GM21360 (cell line): Measurements from ENCODE around the gene PRR33.

ENCODE experiments used
- ATAC-seq: cut with Tn5 transposase; IDR thresholded peaks from one replicate; pipeline ENCODE4 v1.9.1; 2021; ENCODE audit warnings: mild to moderate bottlenecking, moderate library complexity; ENCODE audit not compliant: unreplicated experiment

PRR33 gene

GRCh38 chr11:1917523-1918435, 26.1 kb upstream of the PRR33 start:
- ATAC-seq, result no peak

GRCh38 chr11:1916986-1917522, 25.4 kb upstream of the PRR33 start:
- ATAC-seq, result no peak

GRCh38 chr11:1916132-1916985, 24.7 kb upstream of the PRR33 start:
- ATAC-seq, result no peak

GRCh38 chr11:1915795-1916131, 24.1 kb upstream of the PRR33 start:
- ATAC-seq, result no peak

DNA sequence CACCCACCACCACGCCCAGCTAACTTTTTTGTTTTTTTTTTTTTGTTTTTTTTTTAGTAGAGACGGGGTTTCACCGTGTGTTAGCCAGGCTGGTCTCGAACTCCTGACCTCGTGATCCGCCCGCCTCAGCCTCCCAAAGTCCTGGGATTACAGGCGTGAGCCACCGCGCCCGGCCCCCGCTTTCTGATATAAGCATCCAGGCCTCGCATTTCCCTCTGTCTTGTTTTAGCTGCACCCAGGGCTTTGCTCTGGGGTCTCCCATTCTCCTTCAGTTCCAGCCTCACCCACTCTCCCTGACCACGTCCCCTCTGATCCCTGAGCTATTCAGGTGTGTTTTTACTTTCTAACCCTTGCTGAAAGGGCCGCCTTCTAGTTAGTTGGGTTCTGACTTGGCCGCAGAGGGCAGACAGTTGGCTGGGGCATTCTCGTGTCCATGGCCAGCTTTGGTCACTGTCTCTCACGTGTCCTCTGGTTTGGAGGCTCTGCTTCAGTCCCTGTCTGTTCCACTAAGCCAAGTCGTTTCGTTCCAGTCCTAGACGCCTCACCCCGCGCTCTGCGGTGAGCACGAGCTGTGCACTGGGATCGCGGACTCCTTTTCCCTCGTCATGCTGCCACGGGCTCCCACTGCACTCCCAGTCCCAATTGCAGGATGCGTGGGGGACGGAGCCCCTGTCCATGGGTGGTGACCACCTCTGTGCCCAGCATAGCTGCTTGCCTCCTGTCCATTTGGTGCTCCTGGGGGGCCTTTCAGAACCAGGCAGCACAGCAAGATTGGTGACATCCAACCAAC, 21.8 kb upstream of the PRR33 start:
- no peak for ATAC-seq

DNA sequence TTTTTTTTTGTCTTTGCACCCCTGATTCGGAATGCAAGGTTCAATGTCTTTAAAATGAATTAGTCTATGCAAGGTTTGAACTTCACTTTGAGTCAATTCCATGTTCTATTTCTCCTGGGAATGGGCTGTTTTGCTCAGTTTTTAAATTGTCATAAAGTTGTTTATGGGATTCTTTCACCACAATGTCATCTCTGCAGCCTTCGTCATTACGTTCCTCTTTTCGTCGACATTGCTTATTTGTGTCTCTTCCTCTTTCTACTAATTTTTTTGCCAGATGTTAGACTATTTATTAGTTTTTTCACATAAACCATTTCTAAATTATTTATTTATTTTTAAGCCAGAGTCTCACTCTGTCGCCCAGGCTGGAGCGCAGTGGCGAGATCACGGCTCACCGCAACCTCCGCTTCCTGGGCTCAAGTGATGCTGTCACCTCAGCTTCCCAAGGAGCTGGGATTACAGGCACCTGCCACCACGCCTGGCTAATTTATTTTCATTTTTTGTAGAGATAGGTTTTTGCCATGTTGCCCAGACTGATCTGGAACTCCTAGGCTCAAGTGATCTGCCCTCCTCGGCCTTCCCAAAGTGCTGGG, 20.7 kb upstream of the PRR33 start:
- ATAC-seq, result no peak

DNA sequence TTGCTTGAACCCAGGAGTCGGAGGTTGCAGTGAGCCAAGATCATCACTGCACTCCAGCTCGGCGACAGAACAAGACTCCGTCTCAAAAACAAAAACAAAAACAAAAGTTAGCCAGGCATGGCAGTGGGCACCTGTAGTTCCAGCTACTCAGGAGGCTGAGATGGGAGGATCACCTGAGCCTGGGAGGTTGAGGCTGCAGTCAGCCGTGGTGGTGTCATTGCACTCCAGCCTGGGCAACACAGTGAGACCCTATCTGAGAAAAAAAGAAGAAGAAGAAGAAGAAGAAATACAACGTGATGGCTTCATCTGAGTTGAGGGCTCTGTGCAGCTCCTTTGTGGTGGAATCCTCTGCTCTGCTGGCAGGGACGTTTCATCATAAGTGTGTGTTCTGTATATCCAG, 17.8 kb upstream of the PRR33 start:
- no peak for ATAC-seq

DNA sequence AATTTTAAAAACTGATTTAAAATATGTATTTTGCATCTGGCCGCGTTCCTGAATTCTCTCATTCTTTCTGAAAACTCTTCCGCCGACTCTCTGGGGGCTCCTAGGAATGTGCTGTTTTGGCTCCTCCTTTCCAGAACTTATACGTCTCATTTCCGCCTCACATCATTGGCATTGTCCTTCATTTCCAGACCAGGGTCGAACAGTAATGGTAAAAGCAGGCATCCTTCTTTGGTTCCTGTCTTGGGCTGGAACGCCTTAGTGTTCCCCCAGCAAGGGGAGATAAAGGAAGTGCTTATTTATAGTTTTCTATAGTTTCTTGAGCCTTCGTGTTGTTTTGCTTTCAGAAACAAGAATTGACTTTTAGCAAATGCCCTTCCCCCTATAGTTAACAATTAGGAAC, 16.9 kb upstream of the PRR33 start:
- ATAC-seq, result no peak

GRCh38 chr11:1906611-1907423, 15.1 kb upstream of the PRR33 start:
- no peak for ATAC-seq

GRCh38 chr11:1906181-1906580, 14.5 kb upstream of the PRR33 start:
- no peak for ATAC-seq

- no peak for ATAC-seq
Measured at GRCh38 chr11:1899686-1900085, 8.0 kb upstream of the PRR33 start.

- ATAC-seq, result no peak
Measured at GRCh38 chr11:1899090-1899489, 7.4 kb upstream of the PRR33 start.

GRCh38 chr11:1896923-1897322, 5.2 kb upstream of the PRR33 start:
- no peak for ATAC-seq

- ATAC-seq, result no peak
Measured at GRCh38 chr11:1896468-1896867, 4.8 kb upstream of the PRR33 start.

DNA sequence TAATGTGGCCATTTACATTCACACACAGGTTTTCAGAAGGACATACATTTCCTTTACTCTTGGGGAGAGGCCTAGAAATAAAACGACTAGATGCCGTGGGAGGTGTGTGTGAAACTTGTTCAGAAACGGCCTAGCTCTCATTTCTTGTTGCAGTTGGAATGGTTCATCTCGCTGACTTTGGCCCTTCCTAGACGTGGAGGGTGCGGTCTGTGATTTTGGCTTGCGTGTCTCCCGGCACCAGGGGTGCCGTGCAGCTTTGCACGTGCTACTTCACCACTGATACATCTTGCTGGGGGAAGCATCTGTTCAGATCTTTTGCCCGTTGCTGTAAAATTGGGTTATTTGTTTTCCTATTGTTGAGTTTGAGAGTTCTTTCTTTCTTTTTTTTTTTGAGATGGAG, 3.1 kb upstream of the PRR33 start:
- no peak for ATAC-seq

GRCh38 chr11:1893581-1894359, 2.1 kb upstream of the PRR33 start:
- no peak for ATAC-seq

DNA sequence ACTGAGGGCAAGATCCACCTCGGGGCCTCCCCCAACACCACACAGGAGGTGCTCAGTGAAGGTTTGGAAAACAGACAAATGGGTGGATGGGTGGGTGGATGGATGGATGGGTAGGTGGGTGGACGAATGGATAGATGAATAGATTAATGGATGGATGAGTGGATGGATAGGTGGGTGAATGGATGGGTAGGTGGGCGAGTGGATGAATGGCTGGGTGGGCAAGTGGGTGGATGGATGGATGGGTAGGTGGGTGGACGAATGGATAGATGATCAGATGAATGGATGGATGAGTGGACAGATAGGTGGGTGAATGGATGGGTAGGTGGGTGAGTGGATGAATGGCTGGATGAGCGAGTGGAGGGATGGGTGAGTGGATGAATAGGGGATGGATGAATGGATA, 863 bp upstream of the PRR33 start:
- ATAC-seq, result no peak

- ATAC-seq, result no peak
Measured at GRCh38 chr11:1892116-1892515, 421 bp upstream of the PRR33 start.
